PC-3 (cell line): Measurements from ENCODE around the gene REXO4. TPM values are rescaled to one million over a fixed set of nuclear protein-coding genes. Genes with fewer than 3 reads are reported as not detected.

Experiments
- ATAC-seq: fragments of 200-7000 bp; cut with Tn5 transposase; 2 replicates; pipeline ENCODE4 v1.9.1; 2020; ENCODE audit warnings: mild to moderate bottlenecking, moderate library complexity
- BruUV-seq: library from RNA; stranded (reverse); fragments of 400-500 nt; replicated peaks from 2 replicates; lab custom pipeline; 2021; lab: Mats Ljungman, UMichigan
- CTCF ChIA-PET: fragments of 300-600 bp; sonication (Branson Sonifier 250); formaldehyde crosslinking; loops from one replicate; lab custom pipeline; 2022; ENCODE audit warnings: antibody characterized with exemption; lab: Charles Lee
- POLR2A ChIA-PET: fragments of 300-600 bp; sonication (Branson Sonifier 250); formaldehyde crosslinking; loops from one replicate; lab custom pipeline; 2022; ENCODE audit warnings: antibody characterized with exemption; ENCODE audit not compliant: unreplicated experiment; lab: Charles Lee
- DNase-seq: peaks from one replicate; pipeline ENCODE4 v3.0.0-alpha.2; 2015
- H2AFZ ChIP-seq: fragments of 300-600 bp; sonication (generic); 2 replicates; pipeline ENCODE4 v1.6.0; 2016; ENCODE audit warnings: antibody characterized with exemption, low read length
- H3F3A ChIP-seq: fragments of 300-600 bp; sonication (generic); one replicate; pipeline ENCODE4 v1.6.0; 2017; ENCODE audit warnings: antibody characterized with exemption, low read length, control low read depth, mild to moderate bottlenecking; ENCODE audit not compliant: unreplicated experiment
- H3K27ac ChIP-seq: fragments of 300-600 bp; sonication (generic); 2 replicates; pipeline ENCODE4 v1.5.1; 2016; ENCODE audit warnings: mild to moderate bottlenecking, low read length
- H3K27me3 ChIP-seq: fragments of 300-600 bp; sonication (generic); 2 replicates; pipeline ENCODE4 v1.6.1; 2016; ENCODE audit warnings: low read length, mixed read lengths
- H3K36me3 ChIP-seq: fragments of 300-600 bp; sonication (generic); 2 replicates; pipeline ENCODE4 v1.6.1; 2016; ENCODE audit warnings: low read depth, mixed run types, low read length, mixed read lengths
- H3K4me1 ChIP-seq: fragments of 300-600 bp; sonication (generic); 2 replicates; pipeline ENCODE4 v1.5.1; 2016; ENCODE audit warnings: low read length; ENCODE audit not compliant: insufficient read depth
- H3K4me2 ChIP-seq: fragments of 300-600 bp; sonication (generic); 2 replicates; pipeline ENCODE4 v1.6.0; 2016; ENCODE audit warnings: low read length
- H3K4me3 ChIP-seq: fragments of 300-600 bp; sonication (generic); 2 replicates; pipeline ENCODE4 v1.5.1; 2016; ENCODE audit warnings: mild to moderate bottlenecking, low read length, mixed read lengths
- H3K79me2 ChIP-seq: fragments of 300-600 bp; sonication (generic); 2 replicates; pipeline ENCODE4 v1.6.1; 2017; ENCODE audit warnings: low read length, mixed read lengths
- H3K9ac ChIP-seq: fragments of 300-600 bp; sonication (generic); 2 replicates; pipeline ENCODE4 v1.6.0; 2016; ENCODE audit warnings: mild to moderate bottlenecking, low read length
- H3K9me2 ChIP-seq: fragments of 300-600 bp; sonication (generic); replicated peaks from 2 replicates; pipeline ENCODE4 v1.6.1; 2016; ENCODE audit warnings: mixed run types, low read length, mixed read lengths
- H3K9me3 ChIP-seq: fragments of 300-600 bp; sonication (generic); 2 replicates; pipeline ENCODE4 v1.6.1; 2016; ENCODE audit warnings: low read length, mixed read lengths
- H4K20me1 ChIP-seq: fragments of 300-600 bp; sonication (generic); 2 replicates; pipeline ENCODE4 v1.6.1; 2016; ENCODE audit warnings: low read length, mixed read lengths
- CTCF ChIP-seq: fragments of 300-600 bp; sonication (generic); conservative IDR thresholded peaks from 2 replicates; pipeline ENCODE4 v1.5.1; 2017; ENCODE audit warnings: antibody characterized with exemption, low read depth, mild to moderate bottlenecking, low read length
- EZH2 ChIP-seq: fragments of 300-600 bp; sonication (generic); IDR thresholded peaks from one replicate; pipeline ENCODE4 v1.6.1; 2017; ENCODE audit warnings: antibody characterized with exemption, mild to moderate bottlenecking, low read length; ENCODE audit not compliant: unreplicated experiment
- EZH2phosphoT487 ChIP-seq: fragments of 300-600 bp; sonication (generic); IDR thresholded peaks from 2 replicates; pipeline ENCODE4 v1.6.1; 2018; ENCODE audit warnings: mild to moderate bottlenecking, antibody characterized with exemption, low read length, borderline replicate concordance
- intact Hi-C: fragments of 100-400 bp; cut with micrococcal nuclease; formaldehyde crosslinking; loops from 2 replicates; pipeline ENCODE4 v1.9.0; 2023
- total RNA-seq: library from RNA; depleted of rRNA; stranded (reverse); fragments of >200 nt; gene quantifications from 2 replicates; pipeline ENCODE4 v1.2.3, GENCODE V29; 2014; rRNA removed

Gene REXO4
- total RNA-seq, 1 experiment from 2014 or later = 34.1 TPM

- BruUV-seq = no TSS peak
- no peaks in the 10 kb centered on the region for H3K9me3 ChIP-seq
- peaks cover 39% of the 10 kb centered on the region for H3K79me2 ChIP-seq
- no peak overlapping the region for H2AFZ ChIP-seq
- intact Hi-C loops = loop anchor here (5.0 kb wide), 1 partner anchor 130 kb away; no protein-coding TSS in a partner anchor
- H4K20me1 ChIP-seq = no peaks in the 10 kb centered on the region
- peak overlapping the region; percentile 89 for H3K4me3 ChIP-seq
- H3K9me2 ChIP-seq = no peaks in the 10 kb centered on the region
- peaks cover 7% of the 10 kb centered on the region for H3F3A ChIP-seq
- DNase-seq (no peak), ATAC-seq (no peak)
- H3K27me3 ChIP-seq = no peaks in the 10 kb centered on the region
- no peak overlapping the region; the same call in 1 of the 2 replicates for H3K9ac ChIP-seq
- CTCF ChIA-PET = no interaction called here
- POLR2A ChIA-PET = no interaction called here
- H3K27ac ChIP-seq = no peak overlapping the region
- peak overlapping the region; percentile 86 for H3K4me2 ChIP-seq
- TF ChIP-seq CTCF (no peak), EZH2 (no peak), EZH2phosphoT487 (no peak)
- H3K36me3 ChIP-seq = peaks cover 3% of the 10 kb centered on the region
- H3K4me1 ChIP-seq = peaks cover 11% of the 10 kb centered on the region
Observed at GRCh38 chr9:133357656-133358055, 60.2 kb downstream of the REXO4 start.

- no peaks in the 10 kb centered on the region for H3K9me2 ChIP-seq
- peak within 1 kb of the TSS; percentile 89 for H3K4me3 ChIP-seq
- H3F3A ChIP-seq = peaks cover 7% of the 10 kb centered on the region
- H3K27ac ChIP-seq = no peak within 1 kb of the TSS
- no peaks in the 10 kb centered on the region for H3K27me3 ChIP-seq
- H3K4me2 ChIP-seq = peak within 1 kb of the TSS; percentile 86
- peak within 1 kb of the TSS; percentile 79 for H3K9ac ChIP-seq
- BruUV-seq = no TSS peak
- H3K4me1 ChIP-seq = peaks cover 11% of the 10 kb centered on the region
- TF ChIP-seq EZH2phosphoT487 = no peak
- no peak for TF ChIP-seq EZH2
- no peak for TF ChIP-seq CTCF
- POLR2A ChIA-PET = interaction anchor here (1.1 kb wide), 1 partner anchor 10 kb away, joined by 4 read pairs; no protein-coding TSS in a partner anchor
- intact Hi-C loops = loop anchor here (5.0 kb wide), 1 partner anchor 131 kb away; no protein-coding TSS in a partner anchor
- H4K20me1 ChIP-seq = 0 out of 2 replicates have a peak, but pooled peaks cover 4% of the 10 kb centered on the region
- H3K36me3 ChIP-seq = peaks cover 12% of the 10 kb centered on the region
- DNase-seq (peak; percentile 74), ATAC-seq (peak; percentile 76)
- peaks cover 39% of the 10 kb centered on the region for H3K79me2 ChIP-seq
- CTCF ChIA-PET = interaction anchor here (0.7 to 1.0 kb wide), 2 partner anchors 69 to 129 kb away, joined by 3 to 8 read pairs; no protein-coding TSS in a partner anchor
- H3K9me3 ChIP-seq = no peaks in the 10 kb centered on the region
- peak within 1 kb of the TSS; percentile 61; the same call in 1 of the 2 replicates for H2AFZ ChIP-seq
Observed at GRCh38 chr9:133356391-133357091, 61.3 kb downstream of the REXO4 start, which contains the start of the genes SURF1 and SURF2. Gene SURF1, minus strand, starts transcription at chr9:133356487. Its CDS starts 34 bp downstream, at chr9:133356453. Gene SURF2, plus strand, starts transcription at chr9:133356550. Its CDS starts 43 bp downstream, at chr9:133356593.

Other genes with a start within 250 kb of the REXO4 start
- not detected in 2 replicates for gene OBP2B, start 208.8 kb downstream of the REXO4 start, total RNA-seq
- gene ABO, start 142.8 kb downstream of the REXO4 start, total RNA-seq = not detected in 2 replicates
- gene SURF6, start 81.8 kb downstream of the REXO4 start, total RNA-seq = 28.0 TPM in 2 replicates
- 20.5 and 24.5 TPM in 2 replicates for gene MED22, start 69.9 kb downstream of the REXO4 start, total RNA-seq
- gene RPL7A, start 69.8 kb downstream of the REXO4 start, total RNA-seq = 998 and 1,156 TPM in 2 replicates
- gene SURF1, start 61.5 kb downstream of the REXO4 start, total RNA-seq = 15.7 and 28.1 TPM in 2 replicates
- gene SURF2, start 61.5 kb downstream of the REXO4 start, total RNA-seq = 103 and 134 TPM in 2 replicates
- gene SURF4, start 42.0 kb downstream of the REXO4 start, total RNA-seq = 161 and 173 TPM in 2 replicates
- gene STKLD1, start 41.6 kb downstream of the REXO4 start, total RNA-seq = 0.52 and 4.1 TPM in 2 replicates
- gene ADAMTS13, start 4.4 kb upstream of the REXO4 start, total RNA-seq = 0.86 and 0.95 TPM in 2 replicates
- 7.5 and 10.0 TPM in 2 replicates for gene CACFD1, start 42.0 kb upstream of the REXO4 start, total RNA-seq
- gene SLC2A6, start 61.1 kb upstream of the REXO4 start, total RNA-seq = 20.5 and 21.7 TPM in 2 replicates
- gene MYMK, start 106.9 kb upstream of the REXO4 start, total RNA-seq = not detected in 2 replicates
- gene ADAMTSL2, start 116.7 kb upstream of the REXO4 start, total RNA-seq = not detected in 2 replicates
- not detected in 2 replicates for gene FAM163B, start 191.4 kb upstream of the REXO4 start, total RNA-seq
- not detected in 2 replicates for gene DBH, start 218.4 kb upstream of the REXO4 start, total RNA-seq